Stimulated activated CD4-positive, alpha-beta T cell treated with anti-CD3 and anti-CD28 coated beads, Interleukin-4, amount 100 ng/mL, for 4 hours (primary cell): ENCODE data around the gene HNRNPLL.
"Not testable (repeated sequence)": the region's sequence is repeated elsewhere in the genome, so short reads cannot be mapped to it uniquely, and the experiment has no call there.

Experiments used
- DNase-seq, 2 experiments: peaks; one replicate each; pipeline ENCODE4 v3.0.0-alpha.2; 2020

HNRNPLL gene

DNA sequence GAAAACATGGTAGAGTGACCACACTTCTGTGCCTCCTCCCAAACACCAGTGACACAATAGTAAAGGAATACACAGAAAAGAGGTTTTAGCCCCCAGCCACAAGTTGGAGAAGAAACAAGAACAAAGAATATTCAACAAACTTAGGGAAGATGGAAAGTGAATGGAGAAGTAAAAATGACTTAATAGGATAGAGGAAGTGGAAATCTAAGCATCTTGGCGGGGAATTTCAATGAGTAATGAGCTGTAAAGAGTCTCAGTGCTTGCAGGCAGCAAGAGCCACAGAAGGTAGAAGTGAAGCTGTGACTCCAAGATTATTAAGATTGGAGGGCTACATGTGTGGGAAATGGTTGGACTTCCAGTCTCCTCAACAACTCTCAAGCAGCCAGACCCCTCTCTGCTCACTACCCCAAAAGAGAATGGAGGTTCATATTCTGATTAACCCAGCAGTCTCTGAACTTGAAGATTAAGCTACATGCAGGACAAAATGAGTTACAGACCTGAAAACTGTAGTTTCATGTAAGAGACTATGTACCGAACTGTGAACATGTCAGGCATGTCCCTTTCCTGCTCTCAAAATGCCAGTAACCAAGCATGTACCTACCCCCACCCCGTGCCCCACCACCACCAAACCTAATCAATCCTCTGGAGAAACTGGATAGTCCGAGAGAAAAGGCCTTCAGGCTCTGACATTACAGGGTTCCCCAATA is 16.9 kb upstream of the HNRNPLL start:
- DNase-seq: no peak

DNA sequence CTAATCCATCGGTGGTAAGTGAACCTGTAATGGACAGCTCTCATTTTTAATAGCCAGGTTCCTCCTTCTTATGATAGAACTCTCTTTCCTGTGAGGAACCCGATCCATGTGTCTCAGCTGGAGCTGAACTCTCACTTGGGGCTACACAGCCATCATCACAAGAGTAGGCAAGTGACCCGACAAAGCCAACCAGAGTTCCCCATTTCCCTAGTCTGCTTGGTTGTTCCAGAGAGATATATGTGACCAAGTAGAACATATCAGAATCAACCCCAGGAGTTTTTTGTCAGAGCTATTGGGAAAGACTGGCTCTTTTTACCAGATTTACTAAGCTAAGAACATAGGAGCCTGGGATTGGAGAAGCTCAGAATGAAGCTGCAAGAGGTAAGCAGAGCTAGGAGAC is 14.6 kb upstream of the HNRNPLL start:
- no peak for DNase-seq

DNA sequence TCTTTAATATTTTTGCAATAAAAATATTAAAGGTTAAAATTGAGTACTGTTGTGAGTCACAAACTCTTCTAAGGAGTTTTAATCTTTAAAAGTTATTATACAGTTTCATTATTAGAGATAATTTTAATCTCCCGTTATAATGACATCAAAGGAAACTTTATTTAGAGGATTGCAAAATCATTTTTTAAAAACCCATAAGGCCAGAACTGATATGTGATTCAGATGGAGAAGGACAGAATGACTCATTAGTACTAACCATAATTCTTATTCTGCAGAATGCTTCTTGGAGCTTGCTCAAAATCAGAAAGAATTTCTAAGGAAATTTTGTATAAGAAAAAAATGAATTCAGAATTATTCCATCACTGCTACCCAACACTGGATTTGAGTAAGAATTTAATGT is 12.5 kb upstream of the HNRNPLL start:
- no peak for DNase-seq

DNA sequence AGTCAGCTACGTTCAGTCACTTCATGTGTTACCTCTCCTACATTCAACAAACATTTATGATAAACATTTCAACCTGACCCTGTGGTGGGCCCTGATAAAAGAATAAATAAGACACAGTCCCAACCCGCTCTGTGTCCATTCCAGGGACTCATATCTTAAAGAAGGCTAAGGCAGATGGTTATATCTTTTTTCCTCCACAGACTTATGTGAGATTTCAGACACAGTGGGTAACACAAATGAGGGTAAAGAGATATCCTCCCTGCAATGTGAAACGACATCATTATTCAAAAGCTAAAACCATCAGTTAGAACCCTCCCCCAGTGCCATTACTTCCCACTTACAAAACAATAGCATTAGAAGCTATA is 11.1 kb upstream of the HNRNPLL start:
- DNase-seq: no peak

DNA sequence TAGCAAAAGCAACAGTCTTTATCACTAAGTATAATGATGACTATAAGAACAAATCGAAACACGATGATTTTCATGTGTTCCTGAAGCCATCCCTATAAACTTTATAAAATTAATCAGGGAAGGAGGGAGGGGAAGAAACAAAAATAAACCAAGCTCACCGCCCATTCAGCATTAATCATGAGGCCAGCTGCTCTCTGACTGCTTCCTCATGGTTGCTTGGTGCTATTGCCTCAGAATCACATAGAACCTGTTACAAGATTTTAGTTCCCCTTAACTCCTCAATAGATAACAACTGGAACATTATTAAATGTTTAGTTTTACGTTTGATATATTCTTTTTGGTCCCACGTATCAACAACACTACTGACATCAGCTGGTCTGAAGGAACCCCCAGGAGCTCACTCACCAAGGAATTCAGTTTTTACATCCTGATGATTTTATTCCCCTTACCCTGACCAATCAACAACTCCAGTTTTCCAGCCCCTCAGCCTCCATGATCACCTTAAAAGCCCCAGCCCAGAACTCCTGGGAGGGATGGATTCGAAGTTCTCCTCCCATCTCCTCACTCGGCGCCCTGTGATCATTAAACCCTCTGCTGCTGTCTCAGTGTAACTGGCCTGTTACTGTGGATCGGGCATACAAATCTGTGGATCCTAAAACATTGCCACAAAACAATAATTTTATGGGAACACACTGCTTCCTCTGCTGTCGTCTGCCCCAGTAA is 10.6 kb upstream of the HNRNPLL start:
- DNase-seq: no peak

DNA sequence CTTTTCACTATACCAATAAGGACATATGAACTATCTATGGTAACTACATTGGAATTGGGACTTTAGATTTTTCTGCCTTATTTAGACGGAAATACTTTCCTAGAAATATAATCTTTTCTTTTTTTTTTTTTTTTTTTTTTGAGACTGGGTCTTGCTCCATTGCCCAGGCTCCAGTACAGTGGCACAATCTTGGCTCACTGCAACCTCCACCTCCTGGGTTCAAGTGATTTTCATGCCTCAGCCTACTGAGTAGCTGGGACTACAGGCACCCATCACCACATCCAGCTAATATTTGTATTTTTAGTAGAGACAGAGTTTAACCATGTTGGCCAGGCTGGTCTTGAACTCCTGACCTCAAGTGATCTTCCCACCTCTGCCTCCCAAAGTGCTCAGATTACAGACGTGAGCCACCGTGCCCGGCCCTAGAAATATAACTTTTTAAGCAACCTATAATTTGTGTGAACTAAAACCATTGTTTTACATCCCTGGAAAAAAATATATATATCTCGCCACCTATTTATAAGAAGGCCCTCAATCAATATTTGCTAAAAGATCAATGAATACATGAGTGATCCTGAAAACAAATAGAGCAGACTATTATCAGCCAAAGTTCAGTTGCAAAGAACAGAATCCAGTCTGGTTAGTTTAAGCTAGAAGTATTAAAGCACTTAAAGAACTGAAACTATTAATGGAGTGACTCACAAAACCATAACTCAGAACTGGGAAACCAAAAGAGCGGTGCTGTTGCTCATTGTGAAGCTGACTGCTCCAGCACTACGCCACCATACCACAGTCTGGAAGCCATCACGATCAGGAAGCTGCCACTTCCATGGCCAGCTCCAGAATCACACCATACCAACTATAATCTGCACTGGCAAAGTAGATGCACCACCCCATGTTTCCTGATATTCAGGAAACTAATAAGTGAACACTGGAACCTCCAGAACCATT is 8.4 kb upstream of the HNRNPLL start:
- DNase-seq: no peak

DNA sequence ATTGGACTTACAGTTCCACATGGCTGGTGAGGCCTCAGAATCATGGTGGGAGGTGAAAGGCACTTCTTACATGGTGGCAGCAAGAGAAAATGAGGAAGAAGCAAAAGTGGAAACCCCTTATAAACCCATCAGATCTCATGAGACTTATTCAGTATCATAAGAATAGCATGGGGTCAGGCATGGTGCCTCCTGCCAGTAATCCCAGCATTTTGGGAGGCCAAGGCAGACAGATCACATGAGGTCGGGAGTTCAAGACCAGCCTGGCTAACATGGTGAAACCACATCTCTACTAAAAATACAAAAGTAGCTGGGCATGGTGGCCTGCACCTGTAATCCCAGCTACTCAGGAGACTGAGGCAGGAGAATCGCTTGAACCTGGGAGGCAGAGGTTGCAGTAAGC is 6.5 kb upstream of the HNRNPLL start:
- not testable (repeated sequence) for DNase-seq

DNA sequence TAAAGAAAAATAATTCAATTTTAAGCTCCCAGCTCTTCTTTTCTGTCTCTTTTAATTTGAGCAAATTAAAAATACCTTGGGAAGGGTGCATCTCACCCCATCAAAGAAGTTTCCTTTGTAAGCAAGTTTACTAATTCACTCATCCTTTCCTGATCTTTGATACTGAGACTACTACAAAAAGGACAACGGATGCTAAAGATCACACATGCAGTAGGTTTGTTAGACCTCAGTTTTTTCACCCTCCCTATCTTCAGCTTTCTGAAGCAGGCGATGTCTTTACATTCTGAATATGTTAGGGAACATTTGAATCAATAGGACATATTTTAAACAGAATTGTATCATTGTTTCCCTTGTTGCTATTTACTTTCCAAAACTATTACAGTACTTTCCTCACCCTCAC is 6.0 kb upstream of the HNRNPLL start:
- no peak for DNase-seq

DNA sequence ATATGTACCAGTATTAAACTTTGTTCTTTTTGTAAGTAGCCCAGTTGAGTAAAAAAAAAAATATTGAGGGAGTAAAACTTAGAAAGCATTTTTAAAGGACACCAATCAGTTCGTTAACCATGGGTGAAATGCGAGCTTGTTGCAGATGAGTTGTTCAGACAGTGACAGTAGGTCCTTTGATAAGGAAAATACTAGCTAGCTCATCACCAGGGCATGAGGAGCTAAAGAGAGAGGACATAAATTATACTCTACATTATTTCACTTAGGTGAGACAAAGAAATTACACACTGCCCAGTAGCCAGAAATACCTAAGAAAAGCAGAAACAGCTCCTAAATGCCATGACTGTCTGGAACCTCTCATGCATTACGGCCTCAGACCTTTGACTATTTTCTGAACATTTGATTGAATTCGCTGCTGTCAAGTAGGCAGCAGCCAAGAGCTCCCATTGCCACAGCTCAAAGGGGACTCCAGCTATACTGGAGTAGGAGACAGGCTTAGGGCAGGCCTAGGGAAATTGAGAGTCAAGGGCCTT is 2.6 kb upstream of the HNRNPLL start:
- no peak for DNase-seq

DNA sequence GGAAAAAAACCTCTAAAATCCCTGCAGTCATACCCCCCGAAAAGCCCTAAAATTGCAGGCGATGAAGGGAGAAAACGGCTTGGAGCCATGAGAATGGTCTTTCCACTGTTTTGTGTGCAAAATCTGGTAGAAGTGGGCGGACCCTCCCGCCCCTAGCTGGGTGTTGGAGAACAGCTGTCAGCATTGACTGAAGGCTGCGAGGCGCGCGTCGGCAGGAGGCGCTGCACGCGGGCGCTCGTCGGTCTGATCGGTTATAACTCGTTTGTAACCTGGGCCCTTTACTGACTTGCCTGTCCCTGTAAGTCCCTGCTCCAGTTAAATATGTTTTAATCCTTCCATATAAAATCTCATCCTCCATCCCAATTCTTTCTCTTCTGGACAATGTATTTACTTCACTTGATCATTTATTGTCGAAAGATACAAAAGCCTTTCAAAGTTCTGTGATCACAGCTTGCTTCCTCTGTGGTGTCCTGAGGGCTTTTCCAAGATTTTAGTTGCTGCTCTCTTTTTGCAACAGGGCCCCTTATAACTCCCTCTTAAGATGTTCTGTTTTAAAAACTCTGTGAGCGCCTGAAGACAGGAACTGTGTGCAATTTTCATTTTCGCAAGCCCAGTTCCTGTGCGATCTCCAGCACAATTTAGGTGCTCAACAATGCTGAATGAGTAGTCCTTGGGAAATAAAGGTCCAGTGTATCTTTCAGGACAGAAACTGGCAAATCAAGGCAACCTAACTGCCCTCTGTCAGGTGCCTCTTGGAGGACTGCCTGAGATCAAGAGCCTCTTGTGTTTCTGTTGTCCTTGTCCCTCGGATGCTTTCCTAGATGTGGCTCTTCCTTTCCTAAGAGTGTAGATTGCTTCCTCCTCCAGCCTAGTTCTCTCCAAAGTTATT is 918 bp upstream of the HNRNPLL start:
- peak; percentile 79 to 83 for DNase-seq

DNA sequence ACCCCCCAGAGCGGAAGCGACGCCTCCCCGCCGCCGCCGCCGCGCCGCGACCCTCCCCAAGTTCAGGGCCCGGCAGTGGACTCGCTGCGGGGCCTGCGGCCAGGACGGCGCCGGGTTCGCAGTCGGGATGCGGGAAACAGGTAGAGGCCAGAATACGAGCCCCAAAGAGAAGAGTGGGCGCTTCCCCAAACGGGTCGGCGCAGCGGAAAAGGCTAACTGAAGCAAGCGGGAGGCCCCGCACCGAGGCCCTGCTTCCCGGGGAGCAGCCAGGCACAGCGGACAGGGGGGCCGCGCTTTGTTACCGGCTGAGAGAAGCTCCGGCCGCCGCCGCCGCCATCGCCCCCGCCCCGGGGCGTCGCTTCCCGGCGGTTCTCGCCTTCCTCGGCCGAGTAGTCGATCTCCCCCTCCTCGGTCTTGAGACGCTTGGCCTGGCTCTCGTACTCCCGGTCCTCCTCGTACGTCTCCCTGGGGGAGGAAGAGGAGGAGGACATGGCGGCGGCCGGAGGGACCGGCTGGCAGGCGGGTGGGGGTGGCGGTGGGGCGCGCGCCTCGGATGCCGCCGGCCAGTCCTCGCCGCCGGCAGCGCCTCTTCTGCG is 494 bp downstream of the HNRNPLL start:
- peak; percentile 12 to 43 for DNase-seq

DNA sequence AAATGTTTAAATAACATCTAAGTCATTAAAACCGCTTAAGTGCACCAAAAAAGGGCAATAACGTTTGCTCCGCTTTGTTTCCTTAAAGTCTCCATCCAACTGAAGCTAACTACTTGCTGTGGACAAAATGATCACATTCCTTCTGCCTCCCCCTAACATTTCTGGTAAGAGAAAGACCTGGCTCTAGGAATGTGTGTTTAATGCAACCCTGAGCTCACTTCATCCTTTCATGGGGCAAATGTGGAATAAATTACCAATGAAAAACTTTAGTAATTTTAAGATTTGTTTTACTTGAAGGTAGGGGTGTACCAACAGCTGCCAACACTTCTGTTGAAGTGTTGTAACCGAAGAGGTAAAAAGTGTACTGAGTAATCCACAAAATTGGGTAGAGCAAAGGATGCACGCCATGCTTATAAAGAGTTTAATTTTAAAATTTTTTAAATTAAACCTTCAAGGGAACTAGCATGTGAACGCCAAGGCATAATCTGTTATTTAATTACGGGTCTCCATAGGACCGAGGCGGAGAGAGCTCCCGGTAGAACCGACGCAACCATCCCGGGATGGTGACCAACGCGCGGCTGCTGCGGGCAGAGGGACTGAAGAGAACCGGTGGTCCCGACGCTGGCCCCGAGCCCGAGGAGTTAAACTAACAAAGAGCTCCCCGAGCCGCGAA is 1.1 kb downstream of the HNRNPLL start:
- peak in 1 of 2 experiments; percentile 27 for DNase-seq

DNA sequence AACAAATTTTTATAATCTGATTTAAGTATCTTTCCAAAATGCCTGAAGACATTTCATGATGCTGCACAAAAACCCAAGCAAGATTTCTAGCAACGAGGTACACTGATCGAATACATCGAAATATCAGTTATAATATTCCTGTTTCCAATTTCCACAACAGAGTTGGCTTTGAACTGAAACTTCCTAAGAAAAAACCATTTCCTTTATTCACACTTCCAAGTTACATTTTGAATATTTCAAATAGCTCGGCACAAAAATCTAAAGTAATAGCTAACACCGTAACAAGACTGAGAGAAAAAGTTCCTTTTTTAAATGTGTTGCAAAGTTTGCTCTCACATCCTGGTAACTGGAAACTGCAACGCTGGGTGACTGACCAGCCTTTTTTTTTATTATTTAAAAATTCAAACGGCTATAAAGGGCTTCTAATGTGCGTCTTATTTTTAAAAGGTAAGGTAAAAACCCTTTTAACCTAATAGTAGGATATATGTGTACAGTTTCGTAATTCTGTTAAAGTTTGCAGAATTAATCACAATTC is 1.7 kb downstream of the HNRNPLL start:
- no peak for DNase-seq

DNA sequence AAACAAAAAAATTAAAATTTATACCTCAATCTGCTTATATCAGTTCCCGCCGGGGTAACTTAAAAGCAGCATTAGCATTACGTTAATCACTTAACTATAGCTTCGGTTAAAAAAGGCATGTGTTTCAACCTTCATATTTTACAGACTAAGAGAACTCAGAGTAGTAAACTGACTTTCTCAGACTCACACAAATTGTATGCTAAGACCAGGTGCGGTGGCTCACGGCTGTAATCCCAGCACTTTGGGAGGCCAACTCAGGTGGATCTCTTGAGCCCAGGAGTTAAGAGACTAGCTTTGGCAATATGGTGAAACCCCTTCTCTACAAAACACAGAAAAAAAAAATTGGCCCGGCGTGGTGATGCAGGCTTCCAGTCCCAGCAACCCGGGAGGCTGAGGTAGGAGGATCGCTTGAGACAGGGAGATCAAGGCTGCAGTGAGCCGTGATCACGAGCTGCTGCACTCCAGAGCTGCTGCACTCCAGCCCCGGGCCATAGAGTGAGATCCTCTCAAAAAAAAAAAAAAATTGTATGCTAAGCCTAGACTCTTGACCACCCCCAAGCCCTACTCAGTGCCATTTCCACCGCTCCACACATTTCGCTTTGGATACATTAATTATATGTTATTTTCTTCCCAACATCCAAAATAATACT is 2.4 kb downstream of the HNRNPLL start:
- no peak for DNase-seq

DNA sequence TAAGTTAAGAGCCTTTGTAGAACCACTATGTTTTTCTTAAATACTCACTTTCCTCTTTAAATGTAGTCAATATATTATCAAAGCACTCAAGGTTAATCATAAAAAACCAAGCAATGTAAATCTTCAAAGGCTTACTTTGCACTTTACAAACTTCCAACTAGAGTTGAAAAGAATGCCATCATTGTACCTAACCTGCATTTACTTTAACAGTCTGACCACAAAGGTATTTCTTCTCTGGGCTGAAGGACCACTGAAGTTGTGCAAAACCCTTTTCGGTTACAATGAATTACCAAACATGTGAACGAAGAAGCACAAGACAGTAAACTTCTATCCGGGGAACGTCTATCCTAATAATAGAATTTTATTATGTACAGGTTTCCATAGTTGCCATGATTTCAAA is 3.0 kb downstream of the HNRNPLL start:
- DNase-seq: no peak

DNA sequence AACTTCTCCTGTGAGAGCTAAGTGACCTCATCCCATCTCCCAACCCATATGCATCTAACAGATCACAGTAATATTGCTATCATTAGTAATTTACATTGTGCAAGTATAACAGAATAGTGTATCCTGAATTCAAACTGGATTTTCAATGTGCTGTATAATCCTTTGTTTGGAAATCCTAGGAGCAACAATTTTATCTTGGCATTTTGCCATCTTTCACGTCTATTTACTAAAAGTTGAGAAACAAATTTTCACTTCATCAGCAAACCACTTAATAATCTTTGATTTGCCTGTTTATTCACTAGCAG is 3.8 kb downstream of the HNRNPLL start:
- no peak for DNase-seq

DNA sequence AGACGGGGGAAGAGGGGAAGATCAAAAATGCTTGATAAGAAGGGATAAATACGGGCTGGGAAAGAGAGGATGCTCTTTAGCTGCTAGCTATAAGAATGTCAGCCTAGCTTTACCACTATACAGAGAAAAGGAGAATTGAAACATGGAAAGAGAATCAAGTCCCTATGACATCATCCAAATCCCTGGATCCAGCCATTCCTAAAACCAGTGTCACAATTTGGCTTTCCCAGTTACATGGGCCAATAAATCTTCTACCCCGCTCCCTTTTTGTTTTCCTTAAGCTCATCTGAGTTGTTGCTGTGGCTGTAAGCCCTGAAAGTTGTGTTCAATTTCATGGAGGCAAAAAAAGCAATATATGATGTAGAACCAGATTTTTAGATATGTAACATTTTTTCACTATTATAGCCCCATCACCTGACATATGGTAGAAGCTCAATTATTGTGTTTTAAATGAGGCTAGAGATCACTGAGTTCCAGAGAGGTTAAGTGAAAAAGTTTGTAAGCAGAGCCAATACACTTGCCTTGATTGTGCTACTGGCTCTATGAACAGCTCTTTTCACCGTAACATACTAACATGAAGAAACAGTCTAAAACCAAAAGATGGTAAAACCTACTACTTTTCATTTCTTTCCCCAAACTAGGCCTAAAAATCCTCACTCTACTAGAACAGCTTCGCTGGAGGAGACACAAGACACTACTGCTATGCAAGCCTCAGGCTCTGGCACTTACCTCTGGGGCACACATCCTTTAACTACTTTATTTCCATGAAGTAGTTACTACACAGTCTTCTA is 4.3 kb downstream of the HNRNPLL start:
- no peak for DNase-seq

DNA sequence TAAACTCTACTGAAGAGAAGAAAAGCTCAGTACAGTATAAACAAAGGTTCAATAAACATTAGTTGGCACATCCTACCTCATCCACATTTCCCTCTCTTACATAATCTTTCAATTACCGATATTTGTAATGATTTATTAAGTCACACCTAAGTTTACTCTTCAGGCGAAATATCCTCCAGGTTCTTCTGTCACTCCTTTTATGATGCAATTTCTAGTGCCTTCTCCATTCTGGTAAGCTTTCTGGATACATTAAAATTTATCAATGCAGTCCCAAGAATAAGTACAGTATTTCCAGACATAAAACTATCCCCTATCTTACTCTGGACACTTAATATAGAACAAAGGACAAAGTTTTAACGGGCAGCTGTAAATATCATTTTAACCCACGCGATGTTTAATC is 5.6 kb downstream of the HNRNPLL start:
- no peak for DNase-seq

DNA sequence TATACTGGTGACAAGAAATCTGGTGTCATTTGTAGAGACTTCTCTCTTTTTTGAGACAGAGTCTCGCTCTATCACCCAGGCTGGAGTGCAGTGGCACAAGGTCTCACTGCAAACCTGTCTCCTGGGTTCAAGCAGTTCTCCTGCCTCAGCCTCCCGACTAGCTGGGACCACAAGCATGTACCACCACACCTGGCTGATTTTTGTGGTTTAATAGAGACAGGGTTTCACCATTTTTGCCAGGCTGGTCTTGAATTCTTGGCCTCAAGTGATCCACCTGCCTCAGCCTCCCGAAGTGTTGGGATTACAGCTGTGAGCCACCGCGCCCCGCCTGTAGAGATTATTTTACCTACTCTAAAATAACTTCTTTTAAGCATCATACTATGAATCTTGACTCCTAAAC is 6.5 kb downstream of the HNRNPLL start:
- DNase-seq: no peak

DNA sequence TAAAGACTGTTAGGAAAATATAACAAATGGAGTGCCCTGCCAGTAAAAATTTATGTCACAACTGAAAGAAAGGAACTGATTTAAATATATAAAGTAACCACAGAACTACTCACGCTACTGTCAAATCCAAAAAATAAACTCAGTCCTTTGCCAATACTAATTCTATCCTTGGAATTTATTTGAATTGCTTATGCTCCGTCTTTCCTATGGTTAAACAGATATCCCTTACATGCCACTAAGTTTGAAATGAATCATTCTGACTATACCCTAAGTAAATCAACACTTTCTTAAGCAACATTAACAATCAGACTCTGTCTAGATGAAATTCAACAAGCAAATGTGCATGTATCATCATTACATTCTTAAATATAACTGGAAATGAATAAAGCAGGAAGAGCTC is 9.8 kb downstream of the HNRNPLL start:
- DNase-seq: no peak
